ENCODE measurements around the gene KLHL10.
"Not testable (repeated sequence)": the region's sequence is repeated elsewhere in the genome, so short reads cannot be mapped to it uniquely, and the experiment has no call there.

KLHL10 gene

GRCh38 chr17:41824086-41824485 is 13.5 kb upstream of the KLHL10 start:
- DNase-seq (ENCODE audit: low spot score) = no peak
- H3K4me3 ChIP-seq = no peak overlapping the region
- no peak for TF ChIP-seq CTCF (IDR thresholded peaks at IDR 0.05)
- no peak overlapping the region for H3K27ac ChIP-seq

- DNase-seq (ENCODE audit: low spot score) = no peak
- TF ChIP-seq CTCF (IDR thresholded peaks at IDR 0.05) = no peak
- no peak overlapping the region for H3K4me3 ChIP-seq
- no peak overlapping the region for H3K27ac ChIP-seq
Measured at GRCh38 chr17:41825175-41825845, 12.3 kb upstream of the KLHL10 start.

- DNase-seq (ENCODE audit: low spot score); H3K27ac ChIP-seq: not testable (repeated sequence)
Measured at GRCh38 chr17:41829961-41830360, 7.7 kb upstream of the KLHL10 start.

GRCh38 chr17:41835214-41835799 is 2.3 kb upstream of the KLHL10 start:
- no peak for TF ChIP-seq CTCF (IDR thresholded peaks at IDR 0.05)
- DNase-seq (ENCODE audit: low spot score) = no peak
- Histone ChIP-seq H3K4me3 (peak overlapping the region; percentile 93), H3K27ac (peak overlapping the region; percentile 78 to 88)

More at GRCh38 chr17:41829961-41830360, 7.7 kb upstream of the KLHL10 start:
- H3K4me3 ChIP-seq = not testable (repeated sequence)

GRCh38 chr17:41835800-41836549 is 1.6 kb upstream of the KLHL10 start, which contains the start of gene NT5C3B:
Gene NT5C3B, minus strand, starts transcription at chr17:41836232. Its CDS starts 39 bp downstream, at chr17:41836193.
- H3K27ac ChIP-seq = peak within 1 kb of the TSS; percentile 78 to 88
- TF ChIP-seq CTCF (IDR thresholded peaks at IDR 0.05) = no peak
- no peak for DNase-seq (ENCODE audit: low spot score)

GRCh38 chr17:41836550-41837196 is 952 bp upstream of the KLHL10 start:
- peak overlapping the region; percentile 78 to 88 for H3K27ac ChIP-seq
- TF ChIP-seq CTCF (IDR thresholded peaks at IDR 0.05) = no peak
- no peak for DNase-seq (ENCODE audit: low spot score)

More at GRCh38 chr17:41835800-41836549, 1.6 kb upstream of the KLHL10 start, which contains the start of gene NT5C3B:
- peak within 1 kb of the TSS; percentile 93 for H3K4me3 ChIP-seq

GRCh38 chr17:41839448-41839847 is 1.8 kb downstream of the KLHL10 start:
- not testable (repeated sequence) for H3K27ac ChIP-seq; H3K4me3 ChIP-seq; DNase-seq (ENCODE audit: low spot score)

More at GRCh38 chr17:41836550-41837196, 952 bp upstream of the KLHL10 start:
- peak overlapping the region; percentile 93 for H3K4me3 ChIP-seq

- not testable (repeated sequence) for H3K4me3 ChIP-seq; DNase-seq (ENCODE audit: low spot score); H3K27ac ChIP-seq
Measured at GRCh38 chr17:41840781-41841180, 3.2 kb downstream of the KLHL10 start.
